ENCODE results near the gene AP2A2. TPM values are rescaled to one million over a fixed set of nuclear protein-coding genes. Genes with fewer than 3 reads are reported as not detected.

Gene AP2A2
- total RNA-seq (53.1 and 54.5 TPM in 2 replicates), polyA plus RNA-seq (57.0 and 62.8 TPM in 2 replicates), polyA minus RNA-seq (28.5 and 58.6 TPM in 2 replicates)
- 13.3 TPM for total RNA-seq (2013)

- DNase-seq (peak; percentile 95), ATAC-seq (ENCODE audit: low read depth) (peak; percentile 84)
- 5% methylated on average over 118 of the region's 124 CpGs for WGBS (ENCODE audit: insufficient coverage)
- Histone ChIP-seq H3K4me1 (ENCODE audit: control insufficient read depth in 2 of 2, insufficient read depth in 2 of 2, low read length in 2 of 2) (peaks cover 13 to 22% of the 10 kb centered on the region in 2 donors), H3K36me3 (replicated peaks in 1 of 2; ENCODE audit: control extremely low read depth in 1 of 2, control insufficient read depth in 1 of 2, extremely low read depth in 1 of 2, insufficient read depth in 2 of 2, low read length in 1 of 2) (no peaks in the 10 kb centered on the region), H3K9ac (ENCODE audit: low read length) (peak within 1 kb of the TSS; percentile 66), H2AFZ (ENCODE audit: insufficient read depth, low read depth, low read length, poor library complexity, severe bottlenecking) (peak within 1 kb of the TSS; percentile 71), H3K79me2 (ENCODE audit: control insufficient read depth, insufficient read depth, low read length) (peaks cover 43% of the 10 kb centered on the region), H4K20me1 (ENCODE audit: control insufficient read depth, insufficient read depth, low read length, poor library complexity, severe bottlenecking) (peaks cover 23% of the 10 kb centered on the region), H3K4me2 (replicated peaks; ENCODE audit: low read depth, low read length, poor library complexity, severe bottlenecking) (peak within 1 kb of the TSS; percentile 84), H3K4me3 (ENCODE audit: control extremely low read depth in 1 of 5, extremely low read depth in 1 of 5, insufficient read depth in 1 of 5, low read depth in 2 of 5, low read length in 4 of 5) (peak within 1 kb of the TSS; percentile 19 to 70 (median 63)), H3K27me3 (replicated peaks in 1 of 4; ENCODE audit: control extremely low read depth in 1 of 4, control insufficient read depth in 3 of 4, insufficient read depth in 4 of 4, low read length in 3 of 4) (no peaks in the 10 kb centered on the region), H3K9me3 (ENCODE audit: control extremely low read depth in 1 of 3, control insufficient read depth in 2 of 3, insufficient read depth in 1 of 3, low read length in 2 of 3) (no peaks in the 10 kb centered on the region), H3K27ac (ENCODE audit: low read length in 2 of 2) (peak within 1 kb of the TSS; percentile 10 to 64)
- TF ChIP-seq CTCF (IDR thresholded peaks at IDR 0.05) (peak; percentile 71), EZH2 (IDR thresholded peaks at IDR 0.05; ENCODE audit: borderline replicate concordance, insufficient read depth, low read depth, low read length, poor library complexity, severe bottlenecking) (no peak)
- ChIA-PET POLR2A (interaction anchor here (0.7 to 2.2 kb wide), 2 partner anchors 14 to 386 kb away, joined by 3 to 15 read pairs; partner anchors contain the start of gene CHID1), CTCF (interaction anchor here (0.8 to 1.5 kb wide), 4 partner anchors 15 to 121 kb away, joined by 3 to 4 read pairs (median 4); partner anchors contain the start of gene CHID1)
- Mint-ChIP-seq H3K4me1 (peaks cover 21% of the 10 kb centered on the region), H3K9me3 (ENCODE audit: insufficient read depth) (no peaks in the 10 kb centered on the region), H3K27ac (peak within 1 kb of the TSS; percentile 46), H3K27me3 (no peaks in the 10 kb centered on the region), H3K4me3 (peak within 1 kb of the TSS; percentile 85)
- intact Hi-C loops (cut with micrococcal nuclease): loop anchor here (1.0 to 5.0 kb wide), 2 partner anchors 15 to 118 kb away; partner anchors contain the start of genes CHID1, PIDD1 and RPLP2
These were observed at the start of gene AP2A2 for GRCh38 chr11:925496-926301. Gene AP2A2, plus strand, starts transcription at chr11:925870. Its CDS starts 152 bp downstream, at chr11:926022.

- Mint-ChIP-seq H3K27me3 (no peaks in the 10 kb centered on the region), H3K4me3 (no peak overlapping the region), H3K4me1 (no peaks in the 10 kb centered on the region), H3K27ac (no peak overlapping the region), H3K9me3 (ENCODE audit: insufficient read depth) (no peaks in the 10 kb centered on the region)
- POLR2A ChIA-PET: no interaction called here
- Histone ChIP-seq H3K27me3 (replicated peaks in 1 of 4; ENCODE audit: control extremely low read depth in 1 of 4, control insufficient read depth in 3 of 4, insufficient read depth in 4 of 4, low read length in 3 of 4) (no peaks in the 10 kb centered on the region), H3K4me1 (ENCODE audit: control insufficient read depth in 2 of 2, insufficient read depth in 2 of 2, low read length in 2 of 2) (no peaks in the 10 kb centered on the region), H4K20me1 (ENCODE audit: control insufficient read depth, insufficient read depth, low read length, poor library complexity, severe bottlenecking) (no peaks in the 10 kb centered on the region), H3K27ac (ENCODE audit: low read length in 2 of 2) (no peak overlapping the region), H3K36me3 (replicated peaks in 1 of 2; ENCODE audit: control extremely low read depth in 1 of 2, control insufficient read depth in 1 of 2, extremely low read depth in 1 of 2, insufficient read depth in 2 of 2, low read length in 1 of 2) (peaks cover 0 to 18% of the 10 kb centered on the region in 2 experiments), H3K79me2 (ENCODE audit: control insufficient read depth, insufficient read depth, low read length) (no peaks in the 10 kb centered on the region), H3K4me2 (replicated peaks; ENCODE audit: low read depth, low read length, poor library complexity, severe bottlenecking) (no peak overlapping the region), H3K9me3 (ENCODE audit: control extremely low read depth in 1 of 3, control insufficient read depth in 2 of 3, insufficient read depth in 1 of 3, low read length in 2 of 3) (no peaks in the 10 kb centered on the region), H3K4me3 (ENCODE audit: control extremely low read depth in 1 of 5, extremely low read depth in 1 of 5, insufficient read depth in 1 of 5, low read depth in 2 of 5, low read length in 4 of 5) (no peak overlapping the region), H2AFZ (ENCODE audit: insufficient read depth, low read depth, low read length, poor library complexity, severe bottlenecking) (no peak overlapping the region), H3K9ac (ENCODE audit: low read length) (no peak overlapping the region)
- WGBS (ENCODE audit: insufficient coverage): 97% methylated on average over 12 of the region's 12 CpGs
- CTCF ChIA-PET: no interaction called here
- ATAC-seq (ENCODE audit: low read depth) (no peak), DNase-seq (no peak)
- TF ChIP-seq CTCF (IDR thresholded peaks at IDR 0.05) (no peak), EZH2 (IDR thresholded peaks at IDR 0.05; ENCODE audit: borderline replicate concordance, insufficient read depth, low read depth, low read length, poor library complexity, severe bottlenecking) (no peak)
- intact Hi-C loops (cut with micrococcal nuclease): no loop called here
These were observed 49.1 kb upstream of the AP2A2 start for GRCh38 chr11:876545-876944.

Data from B cell (primary cell).